SK-N-SH (cell line): ENCODE results near the gene PRKAB1. TPM values are rescaled to one million over a fixed set of nuclear protein-coding genes. Genes with fewer than 3 reads are reported as not detected.
A peak's percentile ranks its signal among the peaks of the same experiment; 100 is the strongest.

ENCODE experiments used
- CTCF ChIA-PET: fragments of 300-600, 350-600 bp; formaldehyde crosslinking; extraction: SDS; loops from one replicate; lab custom pipeline; 2021; lab: Yijun Ruan, JAX
- POLR2A ChIA-PET: fragments of 350-600 bp; sonication (Branson Sonifier 250); formaldehyde crosslinking; extraction: SDS; loops from one replicate; lab custom pipeline; 2020; ENCODE audit warnings: antibody characterized with exemption, inconsistent platforms; lab: Yijun Ruan, JAX
- DNase-seq: peaks from one replicate; pipeline ENCODE4 v3.0.0; 2012
- H2AFZ ChIP-seq: fragments of 200-600 bp; sonication (generic); 2 replicates; pipeline ENCODE4 v1.8.1; 2016; ENCODE audit warnings: antibody characterized with exemption, mild to moderate bottlenecking, low read depth
- H3F3A ChIP-seq: fragments of 200-600 bp; sonication (generic); replicated peaks from 2 replicates; pipeline ENCODE3; 2016; ENCODE audit warnings: antibody characterized with exemption, mild to moderate bottlenecking; ENCODE audit not compliant: insufficient read depth
- H3K27ac ChIP-seq, 2 experiments: fragments of 200-500 bp in 1 of 2; fragments of 200-600 bp in 1 of 2; sonication (Bioruptor generic) in 1 of 2; sonication (generic), shearing (Covaris generic) in 1 of 2; 2 replicates each; pipeline versions ENCODE4 v1.5.1 to v1.6.1; 2014 to 2016; ENCODE audit warnings: low read depth in 2 of 2, inconsistent platforms in 1 of 2, low read length in 1 of 2, mild to moderate bottlenecking in 1 of 2, mixed read lengths in 1 of 2
- H3K27me3 ChIP-seq: fragments of 200-600 bp; sonication (generic), shearing (Covaris generic); 2 replicates; pipeline ENCODE4 v1.6.1; 2016; ENCODE audit warnings: mixed run types; ENCODE audit not compliant: insufficient read depth
- H3K36me3 ChIP-seq, 2 experiments: fragments of 200-500 bp in 1 of 2; fragments of 200-600 bp in 1 of 2; sonication (Bioruptor generic) in 1 of 2; sonication (generic) in 1 of 2; replicated peaks in 1 of 2; 2 replicates each; pipeline versions ENCODE3 to v1.5.1; 2014 to 2016; ENCODE audit warnings: low read length in 1 of 2, mild to moderate bottlenecking in 1 of 2; ENCODE audit not compliant: insufficient read depth in 2 of 2, control insufficient read depth in 1 of 2
- H3K4me1 ChIP-seq, 2 experiments: fragments of 200-500 bp in 1 of 2; fragments of 200-600 bp in 1 of 2; sonication (Bioruptor generic) in 1 of 2; sonication (generic), shearing (Covaris generic) in 1 of 2; 2 replicates each; pipeline versions ENCODE4 v1.5.1 to v1.6.1; 2014 to 2016; ENCODE audit warnings: low read depth in 1 of 2, low read length in 1 of 2, mixed run types in 1 of 2; ENCODE audit not compliant: insufficient read depth in 2 of 2, control insufficient read depth in 1 of 2
- H3K4me2 ChIP-seq: fragments of 200-600 bp; sonication (generic), shearing (Covaris generic); 2 replicates; pipeline ENCODE4 v1.6.1; 2017; ENCODE audit warnings: mixed run types
- H3K4me3 ChIP-seq, 2 experiments: fragments of 200-500 bp in 1 of 2; fragments of 200-600 bp in 1 of 2; sonication (Bioruptor generic) in 1 of 2; sonication (generic), shearing (Covaris generic) in 1 of 2; 2 replicates each; pipeline versions ENCODE4 v1.5.1 to v1.8.1; 2014 to 2016; ENCODE audit warnings: low read depth in 2 of 2, inconsistent platforms in 1 of 2, low read length in 1 of 2, mild to moderate bottlenecking in 1 of 2, mixed read lengths in 1 of 2, moderate library complexity in 1 of 2
- H3K79me2 ChIP-seq: fragments of 200-600 bp; sonication (generic); 2 replicates; pipeline ENCODE4 v1.8.1; 2017; ENCODE audit warnings: mild to moderate bottlenecking; ENCODE audit not compliant: insufficient read depth
- H3K9ac ChIP-seq: fragments of 200-600 bp; sonication (generic); 2 replicates; pipeline ENCODE4 v1.6.1; 2017; ENCODE audit warnings: mixed run types
- H3K9me2 ChIP-seq: fragments of 200-600 bp; sonication (generic); 2 replicates; pipeline ENCODE4 v1.6.1; 2017; ENCODE audit warnings: mixed run types
- H3K9me3 ChIP-seq: fragments of 200-600 bp; sonication (generic); 2 replicates; pipeline ENCODE4 v1.6.1; 2017; ENCODE audit warnings: mixed run types, mild to moderate bottlenecking, moderate library complexity
- H4K20me1 ChIP-seq: fragments of 200-600 bp; sonication (generic); 2 replicates; pipeline ENCODE4 v1.6.1; 2017; ENCODE audit warnings: mild to moderate bottlenecking, mixed run types; ENCODE audit not compliant: insufficient read depth
- CHD2 ChIP-seq: fragments of 150-350 bp; IDR thresholded peaks from 2 replicates; pipeline ENCODE4 v1.6.1; 2018; ENCODE audit warnings: low read length; ENCODE audit not compliant: partially characterized antibody
- ELF1 ChIP-seq: IDR thresholded peaks from 2 replicates; pipeline ENCODE4 v1.4.0; 2012
- EP300 ChIP-seq, 2 experiments: IDR thresholded peaks; 2 replicates each; pipeline versions ENCODE4 v1.4.0 to v1.6.1; 2012; ENCODE audit warnings: borderline replicate concordance in 1 of 2, low read depth in 1 of 2, low read length in 1 of 2
- GATA2 ChIP-seq: sonication (generic); formaldehyde crosslinking; IDR thresholded peaks from 2 replicates; pipeline ENCODE4 v1.5.0; 2020; ENCODE audit warnings: mild to moderate bottlenecking, missing genetic modification reagents
- MAX ChIP-seq: IDR thresholded peaks from 2 replicates; pipeline ENCODE4 v1.4.0; 2012; ENCODE audit warnings: low read depth
- NRF1 ChIP-seq: IDR thresholded peaks from 2 replicates; pipeline ENCODE4 v1.6.1; 2012; ENCODE audit warnings: low read depth, mild to moderate bottlenecking, low read length
- PBX3 ChIP-seq: IDR thresholded peaks from 2 replicates; pipeline ENCODE4; 2012
- SIN3A ChIP-seq: IDR thresholded peaks from 2 replicates; pipeline ENCODE4 v1.6.1; 2012; ENCODE audit warnings: low read depth, mild to moderate bottlenecking, low read length, moderate library complexity, borderline replicate concordance
- SMC3 ChIP-seq: IDR thresholded peaks from 2 replicates; pipeline ENCODE4 v1.6.1; 2012; ENCODE audit warnings: low read depth, low read length, improper control_type of control experiment
- USF2 ChIP-seq: fragments of 150-350 bp; IDR thresholded peaks from 2 replicates; pipeline ENCODE4 v1.6.1; 2017; ENCODE audit warnings: antibody characterized with exemption, low read length, low read depth, borderline replicate concordance
- WGBS: methylation state at CpG from one replicate; pipeline ENCODE4 v1.1.6; 2017; ENCODE audit warnings: low lambda C conversion rate; 5-methylcytosine and 5-hydroxymethylcytosine counted together
- polyA plus RNA-seq, 3 experiments: library from polyadenylated mRNA; depleted of rRNA; stranded (reverse); fragments of >200 nt; gene quantifications; 2 replicates each; pipeline ENCODE4 v1.2.3, GENCODE V29; 2012
- TF ChIP-seq, protein P1 (sequence below): fragments of 200-600 bp; sonication (generic); IDR thresholded peaks from 2 replicates; pipeline ENCODE4 v1.6.1; 2017; ENCODE audit warnings: antibody characterized with exemption, mild to moderate bottlenecking, moderate library complexity

The PRKAB1 gene
- polyA plus RNA-seq, 1 of the 3 experiments (the other 2 are of a cell fraction): 28.9 TPM

GRCh38 chr12:119666900-119667576, 895 bp upstream of the PRKAB1 start:
- Histone ChIP-seq H3K79me2 (peaks cover 42% of the 10 kb centered on the region), H3K4me1 (peaks cover 6 to 7% of the 10 kb centered on the region in 2 experiments; a peak in 3 of 4 replicates), H3K9ac (peak overlapping the region; percentile 20; the same call in 1 of the 2 replicates), H3F3A (peaks cover 4% of the 10 kb centered on the region), H3K27me3 (no peaks in the 10 kb centered on the region), H3K27ac (peak overlapping the region in 1 of 2 experiments; percentile 86; a peak in 3 of 4 replicates), H4K20me1 (no peaks in the 10 kb centered on the region), H3K4me2 (peak overlapping the region; percentile 81), H3K9me3 (no peaks in the 10 kb centered on the region), H3K9me2 (no peaks in the 10 kb centered on the region), H3K36me3 (peaks cover 18 to 19% of the 10 kb centered on the region in 2 experiments), H2AFZ (peak overlapping the region; percentile 98), H3K4me3 (peak overlapping the region; percentile 84 to 99)
- ChIA-PET CTCF (interaction anchor here (1.0 to 2.1 kb wide), 12 partner anchors 8 to 235 kb away, joined by 3 to 16 read pairs (median 6); no protein-coding TSS in a partner anchor), POLR2A (no interaction called here)
- WGBS: 18% methylated on average over 9 of the region's 9 CpGs
- DNase-seq: no peak
- TF ChIP-seq SMC3 (no peak), USF2 (no peak), EP300 (IDR thresholded peaks at IDR 0.05; ENCODE audit: borderline replicate concordance in 1 of 2, low read depth in 1 of 2, low read length in 1 of 2) (no peak), GATA2 (CRISPR knock-in tag) (no peak), NRF1 (no peak), ELF1 (no peak)
- TF ChIP-seq, protein P1, sequence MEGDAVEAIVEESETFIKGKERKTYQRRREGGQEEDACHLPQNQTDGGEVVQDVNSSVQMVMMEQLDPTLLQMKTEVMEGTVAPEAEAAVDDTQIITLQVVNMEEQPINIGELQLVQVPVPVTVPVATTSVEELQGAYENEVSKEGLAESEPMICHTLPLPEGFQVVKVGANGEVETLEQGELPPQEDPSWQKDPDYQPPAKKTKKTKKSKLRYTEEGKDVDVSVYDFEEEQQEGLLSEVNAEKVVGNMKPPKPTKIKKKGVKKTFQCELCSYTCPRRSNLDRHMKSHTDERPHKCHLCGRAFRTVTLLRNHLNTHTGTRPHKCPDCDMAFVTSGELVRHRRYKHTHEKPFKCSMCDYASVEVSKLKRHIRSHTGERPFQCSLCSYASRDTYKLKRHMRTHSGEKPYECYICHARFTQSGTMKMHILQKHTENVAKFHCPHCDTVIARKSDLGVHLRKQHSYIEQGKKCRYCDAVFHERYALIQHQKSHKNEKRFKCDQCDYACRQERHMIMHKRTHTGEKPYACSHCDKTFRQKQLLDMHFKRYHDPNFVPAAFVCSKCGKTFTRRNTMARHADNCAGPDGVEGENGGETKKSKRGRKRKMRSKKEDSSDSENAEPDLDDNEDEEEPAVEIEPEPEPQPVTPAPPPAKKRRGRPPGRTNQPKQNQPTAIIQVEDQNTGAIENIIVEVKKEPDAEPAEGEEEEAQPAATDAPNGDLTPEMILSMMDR: no peak

- peaks cover 25 to 33% of the 10 kb centered on the region in 2 experiments for H3K36me3 ChIP-seq
- no peaks in the 10 kb centered on the region for H3K9me2 ChIP-seq
- no peaks in the 10 kb centered on the region for H4K20me1 ChIP-seq
- H3K9me3 ChIP-seq: no peaks in the 10 kb centered on the region
- no peaks in the 10 kb centered on the region for H3K27me3 ChIP-seq
- H3K4me1 ChIP-seq: peaks cover 6 to 7% of the 10 kb centered on the region in 2 experiments; a peak in 3 of 4 replicates
- H3K79me2 ChIP-seq: peaks cover 56% of the 10 kb centered on the region
- peaks cover 4% of the 10 kb centered on the region for H3F3A ChIP-seq
- TF ChIP-seq NRF1 (no peak), PBX3 (no peak), SIN3A (no peak), MAX (no peak), CHD2 (no peak)
- TF ChIP-seq, protein P1: no peak
- TF ChIP-seq, all 33 proteins: peak for 0
- 1% methylated on average over 14 of the region's 14 CpGs for WGBS
- peak overlapping the region; percentile 84 to 99 for H3K4me3 ChIP-seq
- DNase-seq: no peak
- H3K4me2 ChIP-seq: peak overlapping the region; percentile 81
- peak overlapping the region; percentile 91 for H3K9ac ChIP-seq
- H2AFZ ChIP-seq: peak overlapping the region; percentile 83
- peak overlapping the region; percentile 76 to 94 for H3K27ac ChIP-seq
- POLR2A ChIA-PET: interaction anchor here (0.5 to 1.5 kb wide), 2 partner anchors 1296 to 1608 kb away, joined by 3 read pairs; partner anchors contain the start of genes TAOK3 and WSB2
- CTCF ChIA-PET: interaction anchor here (1.0 to 2.1 kb wide), 11 partner anchors 9 to 234 kb away, joined by 3 to 16 read pairs (median 5); no protein-coding TSS in a partner anchor
These were observed 450 bp downstream of the PRKAB1 start for GRCh38 chr12:119668324-119668841.
